Non-pigmented ciliary epithelial cell (primary cell): ENCODE data around the gene DHRS13.

ENCODE experiments used
- DNase-seq: peaks from one replicate; pipeline ENCODE4 v3.0.0-alpha.2; 2010; ENCODE audit warnings: low read depth

DHRS13 gene

GRCh38 chr17:28902819-28903545, at the start of gene DHRS13:
Gene DHRS13 (minus strand): TSS chr17:28903079. CDS start chr17:28902944, 135 bp downstream.
- DNase-seq = no peak

GRCh38 chr17:28951991-28952975, 49.4 kb upstream of the DHRS13 start:
- peak; percentile 99 for DNase-seq

GRCh38 chr17:28951428-28951990, 48.6 kb upstream of the DHRS13 start, which contains the start of gene PHF12:
Gene PHF12 (minus strand): TSS chr17:28951518. CDS start chr17:28950960, 558 bp downstream.
- DNase-seq = peak; percentile 100

- DNase-seq = no peak
Measured at GRCh38 chr17:28950752-28951427, 48.0 kb upstream of the DHRS13 start.

- DNase-seq = no peak
Measured at GRCh38 chr17:28950017-28950751, 47.3 kb upstream of the DHRS13 start.

- no peak for DNase-seq
Measured at GRCh38 chr17:28949185-28950016, 46.5 kb upstream of the DHRS13 start.

- DNase-seq = no peak
Measured at GRCh38 chr17:28948873-28949184, 46.0 kb upstream of the DHRS13 start.

- no peak for DNase-seq
Measured at GRCh38 chr17:28948342-28948741, 45.5 kb upstream of the DHRS13 start.

GRCh38 chr17:28947639-28948038, 44.8 kb upstream of the DHRS13 start:
- no peak for DNase-seq

- DNase-seq = peak; percentile 49
Measured at GRCh38 chr17:28946239-28946638, 43.4 kb upstream of the DHRS13 start.

GRCh38 chr17:28944862-28945741, 42.2 kb upstream of the DHRS13 start:
- no peak for DNase-seq

GRCh38 chr17:28944343-28944742, 41.5 kb upstream of the DHRS13 start:
- DNase-seq = no peak

- no peak for DNase-seq
Measured at GRCh38 chr17:28942925-28943324, 40.0 kb upstream of the DHRS13 start.

GRCh38 chr17:28941251-28941650, 38.4 kb upstream of the DHRS13 start:
- no peak for DNase-seq

- DNase-seq = no peak
Measured at GRCh38 chr17:28940675-28941074, 37.8 kb upstream of the DHRS13 start.

- DNase-seq = no peak
Measured at GRCh38 chr17:28940142-28940541, 37.3 kb upstream of the DHRS13 start.

GRCh38 chr17:28938552-28938951, 35.7 kb upstream of the DHRS13 start:
- no peak for DNase-seq

- DNase-seq = no peak
Measured at GRCh38 chr17:28937044-28937729, 34.3 kb upstream of the DHRS13 start.
